Ectodermal cell (in vitro differentiated cells): ENCODE measurements around the gene THSD4.

Source experiments
- H3K27ac ChIP-seq: 2 replicates; pipeline ENCODE4 v1.7.0; 2013; ENCODE audit warnings: mild to moderate bottlenecking, low read depth, low read length; ENCODE audit not compliant: insufficient read depth, poor library complexity, severe bottlenecking
- H3K27me3 ChIP-seq: 2 replicates; pipeline ENCODE4 v1.7.0; 2013; ENCODE audit warnings: mild to moderate bottlenecking, low read length; ENCODE audit not compliant: insufficient read depth, control insufficient read depth, poor library complexity, severe bottlenecking
- H3K36me3 ChIP-seq: one replicate; pipeline ENCODE4 v1.7.0; 2013; ENCODE audit warnings: low read length; ENCODE audit not compliant: control insufficient read depth, insufficient read depth
- H3K4me1 ChIP-seq: one replicate; pipeline ENCODE4 v1.7.0; 2013; ENCODE audit warnings: low read length; ENCODE audit not compliant: control insufficient read depth, insufficient read depth
- H3K4me3 ChIP-seq: 2 replicates; pipeline ENCODE4 v1.7.0; 2013; ENCODE audit warnings: low read depth, low read length, control low read depth; ENCODE audit not compliant: insufficient read depth
- H3K9me3 ChIP-seq: 2 replicates; pipeline ENCODE4 v1.7.0; 2013; ENCODE audit warnings: mild to moderate bottlenecking, low read length, moderate library complexity; ENCODE audit not compliant: control insufficient read depth
- WGBS, 2 experiments: methylation state at CpG; one replicate each; pipeline ENCODE4 v1.1.7; 2013; ENCODE audit warnings: missing lambda C conversion rate in 2 of 2; 5-methylcytosine and 5-hydroxymethylcytosine counted together

THSD4 gene

GRCh38 chr15:71627188-71627587 is 511.9 kb downstream of the THSD4 start:
- H3K9me3 ChIP-seq, result no peaks in the 10 kb centered on the region
- no peak overlapping the region for H3K4me3 ChIP-seq
- H3K27me3 ChIP-seq, result no peaks in the 10 kb centered on the region
- H3K36me3 ChIP-seq, result no peaks in the 10 kb centered on the region
- 94 to 98% methylated on average over 2 of the region's 2 CpGs for WGBS, 2 experiments
- H3K27ac ChIP-seq, result no peak overlapping the region
- H3K4me1 ChIP-seq, result no peaks in the 10 kb centered on the region

- no peaks in the 10 kb centered on the region for H3K9me3 ChIP-seq
- no peaks in the 10 kb centered on the region for H3K4me1 ChIP-seq
- WGBS, 2 experiments, result 90 to 93% methylated on average over 3 of the region's 3 CpGs
- H3K36me3 ChIP-seq, result no peaks in the 10 kb centered on the region
- H3K27me3 ChIP-seq, result no peaks in the 10 kb centered on the region
- no peak overlapping the region for H3K27ac ChIP-seq
- H3K4me3 ChIP-seq, result no peak overlapping the region
These were observed 512.3 kb downstream of the THSD4 start for GRCh38 chr15:71627604-71628003.

DNA sequence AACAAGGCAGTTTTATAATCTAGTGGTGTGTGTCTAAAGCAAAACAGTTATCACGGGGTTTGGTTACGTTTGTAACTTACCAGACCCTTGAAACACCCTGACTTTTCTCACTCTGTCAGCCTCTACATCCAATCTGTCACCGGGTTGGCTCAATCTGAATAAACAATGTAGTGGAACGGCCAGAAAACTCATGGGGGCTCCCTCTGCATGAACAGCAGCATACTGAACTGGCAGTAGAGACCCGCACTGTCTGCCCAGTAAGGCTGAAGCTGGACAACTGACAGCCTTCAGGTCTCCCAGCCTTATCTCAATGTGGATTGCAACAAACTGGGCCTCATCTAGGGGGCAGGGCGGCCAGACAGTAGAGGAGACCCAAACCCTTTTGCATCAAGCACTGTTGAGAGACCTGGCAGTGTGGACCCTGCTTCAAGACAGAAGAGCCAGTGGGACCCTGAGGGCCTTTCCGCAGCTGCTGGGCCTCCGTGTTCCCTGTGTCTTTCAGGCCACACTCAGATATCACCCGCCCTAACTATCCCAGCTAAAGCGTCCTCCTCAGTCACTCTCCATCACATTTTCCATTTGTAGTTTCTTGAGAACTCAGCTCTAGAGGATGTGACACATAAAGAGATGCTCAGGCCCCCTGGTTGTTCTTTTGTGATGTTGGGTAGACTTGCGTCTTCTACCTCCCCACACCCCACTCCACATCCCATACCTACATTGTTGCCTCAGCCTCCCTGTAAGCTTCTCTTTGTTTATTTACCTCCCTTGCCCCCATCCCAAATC is 513.9 kb downstream of the THSD4 start:
- Histone ChIP-seq H3K4me1 (peaks cover 2% of the 10 kb centered on the region), H3K36me3 (no peaks in the 10 kb centered on the region), H3K9me3 (no peaks in the 10 kb centered on the region), H3K27ac (no peak overlapping the region), H3K27me3 (no peaks in the 10 kb centered on the region), H3K4me3 (no peak overlapping the region)
- 87 to 90% methylated on average over 10 of the region's 11 CpGs for WGBS, 2 experiments

DNA sequence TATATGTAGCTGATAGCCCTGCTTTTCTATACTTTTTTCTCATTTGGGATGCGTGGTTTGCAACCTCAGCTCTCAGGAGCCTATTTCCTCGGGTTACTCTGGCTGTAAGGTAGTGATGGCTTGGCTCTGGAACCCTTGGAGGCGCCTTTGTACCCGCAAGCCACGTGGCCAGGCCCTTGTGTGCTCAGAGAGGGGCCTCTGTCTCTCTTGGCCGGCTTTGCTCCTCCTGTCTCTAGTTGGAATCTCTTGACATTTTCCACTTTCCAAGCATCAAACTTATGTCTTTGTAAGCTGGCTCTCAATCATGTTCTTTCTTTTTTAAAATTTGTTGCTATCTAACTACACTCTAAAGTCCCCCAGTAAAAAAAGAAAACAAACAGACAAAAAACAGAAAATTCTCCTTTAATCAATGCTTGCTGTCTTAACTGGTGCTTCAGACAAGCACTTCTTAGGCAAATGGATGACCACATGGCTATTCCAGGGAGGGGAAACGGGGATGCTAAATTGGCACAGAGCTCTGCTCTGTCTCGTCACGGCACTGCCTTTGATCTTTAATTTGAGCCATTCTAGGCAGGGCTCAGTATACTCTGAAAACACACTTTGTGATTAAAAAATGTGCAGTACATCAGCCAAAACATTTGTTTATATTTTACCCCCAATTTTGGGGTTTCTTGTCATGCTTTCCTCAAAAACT is 514.7 kb downstream of the THSD4 start:
- no peaks in the 10 kb centered on the region for H3K27me3 ChIP-seq
- no peak overlapping the region for H3K27ac ChIP-seq
- peaks cover 9% of the 10 kb centered on the region for H3K4me1 ChIP-seq
- WGBS, 2 experiments, result 69% methylated on average over 9 of the region's 9 CpGs
- no peak overlapping the region for H3K4me3 ChIP-seq
- H3K9me3 ChIP-seq, result no peaks in the 10 kb centered on the region
- H3K36me3 ChIP-seq, result no peaks in the 10 kb centered on the region

DNA sequence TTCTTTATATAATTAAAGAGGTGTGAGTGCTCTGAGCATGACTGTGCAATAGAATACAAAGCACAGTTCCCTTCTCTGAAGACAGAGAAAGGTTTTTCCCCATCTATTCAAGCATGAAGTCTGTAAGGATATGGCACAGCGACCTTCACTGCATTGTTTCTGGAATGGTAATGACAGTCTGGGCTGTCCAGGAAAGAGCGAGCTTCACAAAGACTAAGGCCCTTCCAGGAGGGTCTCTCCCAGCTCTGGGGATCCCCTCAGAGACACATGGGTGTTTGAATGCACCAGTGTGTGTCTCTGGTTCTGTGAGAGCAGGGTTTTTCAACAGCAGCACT is 515.2 kb downstream of the THSD4 start:
- Histone ChIP-seq H3K4me1 (peaks cover 14% of the 10 kb centered on the region), H3K9me3 (no peaks in the 10 kb centered on the region), H3K27ac (no peak overlapping the region), H3K4me3 (no peak overlapping the region), H3K27me3 (no peaks in the 10 kb centered on the region), H3K36me3 (no peaks in the 10 kb centered on the region)
- 93 to 98% methylated on average over 2 of the region's 2 CpGs for WGBS, 2 experiments

DNA sequence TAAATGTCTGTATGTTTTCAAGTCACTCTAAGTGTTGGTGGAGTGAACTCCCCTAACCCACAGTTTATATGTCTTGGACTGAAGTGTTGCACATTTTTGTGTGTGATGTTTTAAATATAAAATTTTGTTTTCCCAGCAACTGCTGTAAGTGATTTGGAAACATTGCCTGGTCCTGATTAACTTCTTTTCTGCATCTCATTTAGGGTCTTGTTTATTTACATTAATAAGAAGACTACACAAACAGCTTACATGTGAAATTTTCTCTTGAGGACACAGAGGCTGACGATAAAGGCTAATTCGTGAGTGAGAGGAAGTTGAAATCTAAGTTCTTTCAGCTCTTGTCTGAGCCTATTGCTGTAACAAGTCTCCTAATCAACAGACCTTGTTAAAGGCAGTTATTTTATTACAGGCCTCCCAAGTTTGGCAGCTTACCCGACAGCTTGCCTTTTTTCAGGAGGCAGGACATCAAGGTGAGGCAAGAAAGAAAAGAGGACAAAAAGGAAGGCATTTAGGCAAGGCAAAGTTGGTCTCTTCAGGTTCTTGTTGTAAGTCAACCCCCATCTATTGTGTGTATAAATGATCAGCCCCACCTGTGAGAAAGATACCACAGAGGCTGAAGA is 517.4 kb downstream of the THSD4 start:
- Histone ChIP-seq H3K27ac (no peak overlapping the region), H3K4me3 (no peak overlapping the region)
- 93 to 94% methylated on average over 3 of the region's 3 CpGs for WGBS, 2 experiments

DNA sequence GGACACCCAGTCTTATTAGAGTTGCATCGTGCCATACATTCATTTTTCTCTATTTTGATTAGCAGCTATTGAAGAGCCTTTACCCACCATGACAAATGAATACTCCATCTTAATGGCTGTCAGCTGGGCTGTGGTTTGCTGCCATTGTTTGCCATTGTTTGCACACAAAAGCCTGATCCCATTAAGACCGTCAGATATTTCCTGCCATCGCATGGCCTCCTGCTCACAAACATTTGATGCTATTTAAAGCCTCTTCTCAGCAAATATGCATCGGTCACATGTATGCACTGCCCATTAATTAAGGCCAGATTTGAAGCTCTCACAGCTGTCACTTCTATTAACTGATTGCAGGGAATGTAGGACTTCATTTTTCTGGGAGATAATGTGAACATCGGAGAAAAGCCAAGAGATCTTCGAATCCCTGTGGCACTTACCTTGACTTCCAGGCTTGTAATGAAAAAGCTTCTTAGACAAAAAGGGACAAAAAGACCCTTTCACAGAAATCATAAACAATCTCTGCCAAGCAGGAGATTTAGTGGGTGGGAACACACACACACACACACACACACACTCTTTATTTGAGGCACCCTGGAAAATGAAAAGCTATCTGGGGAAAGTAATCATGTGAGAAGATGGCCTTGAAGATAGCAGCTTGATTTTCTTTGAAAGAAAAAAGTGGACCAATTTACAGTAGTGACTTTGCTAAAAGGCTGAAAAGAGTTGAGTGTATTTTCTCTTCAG is 519.7 kb downstream of the THSD4 start:
- 51 to 65% methylated on average over 6 of the region's 6 CpGs for WGBS, 2 experiments
- no peaks in the 10 kb centered on the region for H3K27me3 ChIP-seq
- H3K9me3 ChIP-seq, result no peaks in the 10 kb centered on the region
- H3K27ac ChIP-seq, result no peak overlapping the region
- peaks cover 16% of the 10 kb centered on the region for H3K4me1 ChIP-seq
- H3K4me3 ChIP-seq, result no peak overlapping the region
- no peaks in the 10 kb centered on the region for H3K36me3 ChIP-seq

More for the DNA sequence above, 517.4 kb downstream of the THSD4 start:
- no peaks in the 10 kb centered on the region for H3K36me3 ChIP-seq
- H3K9me3 ChIP-seq, result no peaks in the 10 kb centered on the region
- peaks cover 16% of the 10 kb centered on the region for H3K4me1 ChIP-seq
- H3K27me3 ChIP-seq, result no peaks in the 10 kb centered on the region

GRCh38 chr15:71635735-71636134 is 520.5 kb downstream of the THSD4 start:
- Histone ChIP-seq H3K4me3 (no peak overlapping the region), H3K27me3 (no peaks in the 10 kb centered on the region), H3K27ac (no peak overlapping the region), H3K36me3 (no peaks in the 10 kb centered on the region), H3K4me1 (peaks cover 16% of the 10 kb centered on the region), H3K9me3 (no peaks in the 10 kb centered on the region)
- 96 to 98% methylated on average over 2 of the region's 2 CpGs for WGBS, 2 experiments

- H3K27me3 ChIP-seq, result no peaks in the 10 kb centered on the region
- WGBS, 2 experiments, result 87 to 100% methylated on average over 1 of the region's 1 CpG
- no peaks in the 10 kb centered on the region for H3K36me3 ChIP-seq
These were observed 523.6 kb downstream of the THSD4 start for GRCh38 chr15:71638876-71639275.

GRCh38 chr15:71639471-71639870 is 524.2 kb downstream of the THSD4 start:
- no peaks in the 10 kb centered on the region for H3K9me3 ChIP-seq
- H3K4me3 ChIP-seq, result no peak overlapping the region
- no peaks in the 10 kb centered on the region for H3K36me3 ChIP-seq
- H3K4me1 ChIP-seq, result peaks cover 12% of the 10 kb centered on the region
- H3K27me3 ChIP-seq, result no peaks in the 10 kb centered on the region
- 100% methylated on average over 1 of the region's 1 CpG for WGBS, 2 experiments
- no peak overlapping the region for H3K27ac ChIP-seq

More at GRCh38 chr15:71638876-71639275, 523.6 kb downstream of the THSD4 start:
- peaks cover 16% of the 10 kb centered on the region for H3K4me1 ChIP-seq
- H3K4me3 ChIP-seq, result no peak overlapping the region
- H3K9me3 ChIP-seq, result no peaks in the 10 kb centered on the region
- no peak overlapping the region for H3K27ac ChIP-seq
